ENCODE results near the gene MRPL21. TPM values are rescaled to one million over a fixed set of nuclear protein-coding genes. Genes with fewer than 3 reads are reported as not detected.

MRPL21 gene
- total and polyA plus RNA-seq, 9 of the 15 experiments (the other 6 are each of a cell fraction or from before 2014, with no cell fraction given): 196 to 618 (median 232) TPM

GRCh38 chr11:68903288-68904247 lies at the start of gene MRPL21, which contains the start of gene IGHMBP2 (continued):
- TF ChIP-seq U2AF2 (optimal IDR thresholded peaks at IDR 0.05; ENCODE audit: low read depth, low read length) (no peak), MAFF (IDR thresholded peaks at IDR 0.05; ENCODE audit: low read length) (no peak), FOXK2 (conservative IDR thresholded peaks at IDR 0.05 in 1 of 2, IDR thresholded peaks at IDR 0.05 in 1 of 2; ENCODE audit: low read depth in 2 of 2) (peak; percentile 61 to 68; a peak in 3 of 4 replicates), UBTF (IDR thresholded peaks at IDR 0.05; ENCODE audit: borderline replicate concordance in 1 of 2, low read depth in 2 of 2, low read length in 2 of 2) (peak; percentile 97 to 98), KDM5B (IDR thresholded peaks at IDR 0.05; ENCODE audit: insufficient replicate concordance, low read depth, low read length) (peak; percentile 92), HNRNPK (IDR thresholded peaks at IDR 0.05; ENCODE audit: low read depth, low read length, poor library complexity, severe bottlenecking) (no peak), HDAC2 (IDR thresholded peaks at IDR 0.05) (peak; percentile 74), ZNF133 (CRISPR knock-in tag; IDR thresholded peaks at IDR 0.05) (peak; percentile 57; the same call in 1 of the 2 replicates), EZH2 (IDR thresholded peaks at IDR 0.05; ENCODE audit: borderline replicate concordance, low read depth, low read length) (no peak), ARID3B (CRISPR knock-in tag; IDR thresholded peaks at IDR 0.05; ENCODE audit: borderline replicate concordance) (peak; percentile 66; the same call in 1 of the 2 replicates), ZC3H8 (IDR thresholded peaks at IDR 0.05) (no peak), MAFK (IDR thresholded peaks at IDR 0.05; ENCODE audit: low read length) (no peak), ZKSCAN1 (IDR thresholded peaks at IDR 0.05; ENCODE audit: low read depth, low read length) (peak; percentile 69), ZNF668 (CRISPR knock-in tag; IDR thresholded peaks at IDR 0.05) (no peak), TCF7L2 (IDR thresholded peaks at IDR 0.05; ENCODE audit: low read depth, low read length) (no peak), CHD2 (IDR thresholded peaks at IDR 0.05; ENCODE audit: low read depth, low read length) (0 out of 2 replicates have a peak, but pooled peaks have one; percentile 27), CREBBP (IDR thresholded peaks at IDR 0.05; ENCODE audit: low read depth, low read length) (no peak), ZNF76 (CRISPR knock-in tag; IDR thresholded peaks at IDR 0.05; ENCODE audit: borderline replicate concordance) (peak; percentile 84; the same call in 1 of the 2 replicates), TAF9B (IDR thresholded peaks at IDR 0.05; ENCODE audit: partially characterized antibody) (peak; percentile 96), ERF (CRISPR knock-in tag; IDR thresholded peaks at IDR 0.05) (no peak)
- TF ChIP-seq, protein P1, sequence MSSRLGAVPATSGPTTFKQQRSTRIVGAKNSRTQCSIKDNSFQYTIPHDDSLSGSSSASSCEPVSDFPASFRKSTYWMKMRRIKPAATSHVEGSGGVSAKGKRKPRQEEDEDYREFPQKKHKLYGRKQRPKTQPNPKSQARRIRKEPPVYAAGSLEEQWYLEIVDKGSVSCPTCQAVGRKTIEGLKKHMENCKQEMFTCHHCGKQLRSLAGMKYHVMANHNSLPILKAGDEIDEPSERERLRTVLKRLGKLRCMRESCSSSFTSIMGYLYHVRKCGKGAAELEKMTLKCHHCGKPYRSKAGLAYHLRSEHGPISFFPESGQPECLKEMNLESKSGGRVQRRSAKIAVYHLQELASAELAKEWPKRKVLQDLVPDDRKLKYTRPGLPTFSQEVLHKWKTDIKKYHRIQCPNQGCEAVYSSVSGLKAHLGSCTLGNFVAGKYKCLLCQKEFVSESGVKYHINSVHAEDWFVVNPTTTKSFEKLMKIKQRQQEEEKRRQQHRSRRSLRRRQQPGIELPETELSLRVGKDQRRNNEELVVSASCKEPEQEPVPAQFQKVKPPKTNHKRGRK (tag; IDR thresholded peaks at IDR 0.05): no peak
- TF ChIP-seq, protein P2, sequence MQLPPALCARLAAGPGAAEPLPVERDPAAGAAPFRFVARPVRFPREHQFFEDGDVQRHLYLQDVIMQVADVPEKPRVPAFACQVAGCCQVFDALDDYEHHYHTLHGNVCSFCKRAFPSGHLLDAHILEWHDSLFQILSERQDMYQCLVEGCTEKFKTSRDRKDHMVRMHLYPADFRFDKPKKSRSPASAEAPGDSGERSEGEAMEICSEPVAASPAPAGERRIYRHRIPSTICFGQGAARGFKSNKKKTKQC (CRISPR knock-in tag; IDR thresholded peaks at IDR 0.05): no peak

Data from K562 (cell line).